Activated naive CD4-positive, alpha-beta T cell treated with Interleukin-2 at 50 U/mL for 16 hours (primary cell): ENCODE data around the gene ECI2.
"Not testable (repeated sequence)": the region's sequence is repeated elsewhere in the genome, so short reads cannot be mapped to it uniquely, and the experiment has no call there.

Experiments used
- DNase-seq: peaks from one replicate; pipeline ENCODE4 v3.0.0-alpha.2; 2020

ECI2 gene

DNA sequence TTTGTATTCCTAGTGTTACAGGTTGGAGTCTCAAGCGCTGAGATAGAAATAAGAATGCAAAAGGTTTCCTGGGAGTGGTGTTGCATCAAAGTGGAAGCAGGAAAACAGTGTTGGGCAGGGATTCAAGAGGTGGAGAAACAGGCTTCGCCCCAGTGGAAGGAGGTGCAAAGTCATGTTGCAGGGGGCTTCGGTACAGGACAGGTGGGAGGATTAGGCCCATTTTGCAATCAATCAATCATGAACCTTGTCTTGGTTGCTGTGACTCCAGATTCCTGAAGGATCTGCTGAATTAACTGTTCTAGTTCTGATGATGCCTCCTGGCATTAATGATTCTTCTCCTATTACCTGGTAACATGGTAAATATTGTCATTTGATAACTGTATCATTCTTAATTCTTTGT lies 34.1 kb downstream of the ECI2 start:
- no peak for DNase-seq

DNA sequence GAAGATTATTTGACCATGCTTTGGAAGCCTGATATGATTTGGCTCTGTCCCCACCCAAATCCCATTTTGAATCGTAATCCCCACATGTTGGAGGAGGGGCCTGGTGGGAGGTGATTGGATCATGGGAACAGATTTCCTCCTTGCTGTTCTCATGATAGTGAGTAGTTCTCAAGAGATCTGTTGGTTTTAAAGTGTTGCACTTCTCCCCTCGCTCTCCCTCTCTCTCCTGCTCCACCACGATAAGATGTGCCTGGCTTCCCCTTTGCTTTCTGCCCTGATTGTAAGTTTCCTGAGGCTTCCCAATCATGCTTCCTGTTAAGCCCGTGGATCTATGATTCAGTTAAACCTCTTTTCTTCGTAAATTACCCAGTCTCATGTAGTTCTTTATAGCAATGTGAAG lies 34.7 kb downstream of the ECI2 start:
- no peak for DNase-seq

DNA sequence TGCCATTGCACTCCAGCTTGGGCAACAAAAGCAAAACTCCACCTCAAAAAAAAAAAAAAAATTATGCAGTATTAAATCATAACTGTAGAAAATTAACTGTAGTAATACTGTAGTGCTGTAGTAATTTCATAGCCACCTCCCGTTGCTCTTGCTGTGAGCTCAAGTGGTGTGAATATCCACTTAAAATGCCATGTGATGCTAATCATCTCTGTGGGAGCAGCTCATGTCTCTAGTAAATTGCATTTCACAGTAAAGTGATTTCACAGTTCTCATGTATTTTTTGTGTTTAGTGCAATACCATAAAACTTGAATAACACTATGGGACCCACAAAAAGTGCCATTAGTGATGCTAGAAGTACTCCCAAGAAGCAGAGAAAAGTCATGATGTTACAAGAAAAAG lies 42.1 kb downstream of the ECI2 start:
- DNase-seq, result no peak

DNA sequence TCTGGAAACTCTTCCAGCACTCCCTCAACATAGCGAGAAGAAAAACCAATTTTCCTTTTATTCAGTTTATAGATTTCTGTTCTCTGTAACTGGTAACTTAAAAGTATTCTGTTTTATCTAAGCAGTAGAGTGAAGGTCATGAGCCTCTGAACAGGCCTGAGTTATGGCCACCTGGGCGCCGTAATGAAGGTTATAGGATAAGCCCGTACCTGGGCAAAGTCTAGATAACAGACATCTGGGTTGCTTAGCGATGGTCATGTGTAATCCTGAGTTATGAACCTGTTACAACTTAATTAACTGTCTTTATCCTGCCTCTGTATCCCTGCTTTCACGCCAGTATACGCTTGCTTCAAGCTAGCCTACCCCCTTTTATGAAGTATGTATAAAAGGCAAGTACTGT lies 43.4 kb downstream of the ECI2 start:
- no peak for DNase-seq

DNA sequence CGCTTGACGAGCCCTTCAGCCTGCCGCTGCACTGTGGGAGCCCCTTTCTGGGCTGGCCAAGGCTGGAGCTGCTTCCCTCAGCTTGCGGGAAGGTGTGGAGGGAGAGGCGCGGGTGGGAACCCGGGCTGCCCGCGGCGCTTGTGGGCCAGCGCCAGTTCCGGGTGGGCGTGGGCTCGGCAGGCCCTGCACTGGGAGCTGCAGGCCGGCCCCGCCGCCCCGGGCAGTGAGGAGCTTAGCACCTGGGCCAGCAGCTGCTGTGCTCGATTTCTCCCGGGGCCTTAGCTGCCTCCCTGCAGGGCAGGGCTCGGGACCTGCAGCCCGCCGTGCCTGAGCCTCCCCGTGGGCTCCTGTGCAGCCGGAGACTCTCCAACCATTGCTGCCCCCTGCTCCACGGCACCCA lies 45.3 kb downstream of the ECI2 start:
- DNase-seq, result not testable (repeated sequence)

DNA sequence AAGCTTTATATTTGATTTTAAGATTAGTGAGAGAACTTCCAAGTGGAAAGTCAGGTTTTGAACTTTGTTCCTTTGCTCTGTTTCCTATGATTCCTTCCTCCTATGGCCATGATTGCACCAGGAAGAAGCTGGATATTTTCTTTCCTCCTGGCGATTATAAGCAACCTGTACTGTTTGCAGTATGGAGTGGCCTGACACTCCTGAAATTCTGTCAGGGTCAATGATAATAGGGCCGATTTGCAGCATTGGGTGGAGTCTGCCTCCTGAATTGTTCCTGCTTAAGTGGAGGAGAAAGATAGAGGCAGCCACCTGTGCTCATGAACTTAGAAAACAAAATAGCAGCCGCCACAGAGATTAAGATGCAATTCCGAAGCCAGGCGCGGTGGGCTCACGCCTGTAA lies 46.7 kb downstream of the ECI2 start:
- no peak for DNase-seq

DNA sequence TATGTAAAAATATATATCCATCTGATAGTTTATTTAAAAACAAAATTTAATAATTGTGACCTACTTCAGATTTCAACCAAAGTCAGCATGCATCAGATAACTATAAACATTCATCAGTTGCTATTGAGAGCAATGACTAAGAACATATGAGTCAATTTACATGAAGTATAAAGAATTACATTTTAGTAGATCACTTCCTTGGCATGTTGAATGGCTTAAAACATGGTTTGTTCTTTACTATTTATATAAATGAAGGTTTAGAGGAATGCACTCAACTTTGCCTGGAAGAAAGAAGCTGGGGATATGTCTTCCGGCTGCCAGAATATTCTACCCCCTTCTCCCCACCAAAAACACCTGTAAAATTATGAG lies 50.1 kb downstream of the ECI2 start:
- DNase-seq, result no peak

DNA sequence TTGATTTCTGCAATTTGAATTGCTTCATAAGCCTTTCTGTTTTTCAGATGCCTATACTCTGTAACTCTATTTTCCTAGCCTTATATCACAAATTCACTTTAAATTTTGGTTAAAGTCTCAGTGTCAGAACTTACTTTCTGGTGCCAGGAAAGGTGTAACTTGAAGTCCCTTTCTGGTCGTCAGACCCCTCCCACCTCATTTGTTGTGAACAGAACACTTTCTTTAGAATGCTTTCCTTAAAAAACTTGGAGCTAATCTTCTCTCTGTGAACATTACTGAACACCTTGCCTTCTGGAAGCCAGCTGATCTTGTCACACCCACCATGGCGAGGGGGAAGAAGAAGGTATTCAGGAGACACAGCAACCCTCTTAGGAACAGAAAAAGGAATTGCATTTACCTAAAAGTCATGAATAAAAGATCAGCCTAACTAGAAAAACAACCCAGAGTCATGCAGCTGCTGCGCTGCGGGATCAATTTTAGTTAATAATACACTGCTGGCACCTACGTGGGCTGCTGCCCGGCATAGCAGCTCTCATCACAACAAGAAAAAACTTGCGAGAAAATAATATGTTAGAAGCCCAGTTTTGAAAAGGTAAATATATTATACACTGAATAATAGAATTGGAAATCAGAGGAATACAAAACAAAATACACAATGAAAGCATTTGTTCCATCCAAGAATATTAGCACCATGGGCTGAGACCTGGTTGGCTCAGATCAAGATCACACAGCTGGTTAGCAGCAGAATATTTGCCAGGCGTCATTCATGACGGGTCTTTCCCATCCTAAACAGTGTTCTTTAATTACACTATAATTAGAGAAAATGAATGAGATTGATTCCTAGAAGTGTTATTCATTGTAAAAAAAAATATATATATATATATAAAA lies 50.7 kb downstream of the ECI2 start:
- no peak for DNase-seq

DNA sequence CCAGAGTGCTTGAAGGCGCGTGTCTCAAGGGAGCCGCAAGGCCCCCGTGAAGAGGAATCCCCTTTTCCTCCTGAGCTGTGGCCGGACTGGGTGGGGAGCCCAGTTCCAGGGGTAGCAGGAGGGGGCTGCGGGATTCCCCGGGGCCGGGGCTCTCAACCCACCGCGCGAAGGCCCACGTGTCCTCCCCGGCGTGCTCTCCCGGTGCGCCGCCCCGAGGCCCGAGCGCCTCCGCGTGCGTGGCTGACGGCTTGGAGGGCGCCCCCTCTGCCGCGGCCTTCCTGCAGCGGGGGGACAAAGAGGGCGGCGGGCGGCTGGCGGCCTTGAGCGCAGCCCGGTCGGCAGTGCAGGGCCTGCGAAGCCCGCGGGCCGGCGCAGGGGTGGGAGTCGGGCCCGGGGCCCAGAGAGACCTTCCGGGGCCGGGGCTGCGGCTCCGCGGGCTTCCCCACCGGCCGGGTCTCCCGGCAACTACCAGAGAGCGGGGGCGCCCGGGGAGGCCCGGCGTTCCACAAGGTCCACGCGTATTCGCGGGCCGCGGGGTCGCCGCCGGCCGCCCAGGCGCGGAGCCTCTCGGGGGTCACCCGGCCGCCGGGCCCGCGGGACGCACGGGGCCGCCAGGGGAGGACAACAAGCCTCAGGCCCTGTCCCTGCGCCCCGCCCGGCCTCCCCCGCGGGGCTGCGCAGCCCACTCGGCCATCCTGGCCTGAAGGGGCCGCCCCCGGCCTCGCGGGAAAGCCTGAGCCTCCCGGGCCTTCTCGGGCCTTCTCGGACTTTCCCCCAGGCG lies 56.5 kb downstream of the ECI2 start, which contains the start of gene FAM217A:
Gene FAM217A, minus strand, starts transcription at position 447 of the 781 bp plus-strand sequence. CDS start 1,723 bp downstream, outside the sequence.
- DNase-seq, result no peak

DNA sequence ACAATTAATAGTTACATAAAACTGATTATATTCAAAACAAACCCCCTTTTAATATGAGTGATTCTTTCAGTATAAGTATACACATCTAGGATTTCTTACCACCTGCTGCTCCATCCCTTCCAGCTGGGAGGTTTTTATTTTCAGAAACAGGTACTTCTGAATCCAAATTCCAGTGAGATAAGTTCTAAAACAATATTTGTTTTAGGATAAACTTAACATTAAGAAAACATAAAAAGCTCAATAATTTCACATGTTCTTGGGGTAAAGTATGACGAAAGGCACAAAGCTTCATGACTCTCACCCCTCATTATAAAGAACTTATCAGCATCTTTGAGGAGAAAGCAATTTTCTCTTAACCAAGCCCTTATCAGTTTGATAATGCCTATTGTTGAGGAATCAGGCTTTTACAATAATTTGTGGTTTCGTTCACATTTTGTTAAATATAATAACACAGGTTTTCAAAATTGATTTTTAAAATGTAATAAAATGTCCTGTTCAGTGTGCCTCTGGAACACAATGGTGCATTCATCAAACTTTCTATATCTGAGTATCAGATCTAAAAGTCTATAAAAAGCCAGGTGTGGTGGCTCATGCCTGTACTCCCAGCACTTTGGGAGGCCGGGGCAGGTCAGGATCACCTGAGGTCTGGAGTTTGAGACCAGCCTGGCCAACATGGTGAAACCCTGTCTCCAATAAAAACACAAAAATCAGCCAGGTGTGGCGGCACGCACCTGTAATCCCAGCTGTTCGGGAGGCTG lies 60.7 kb downstream of the ECI2 start:
- no peak for DNase-seq

DNA sequence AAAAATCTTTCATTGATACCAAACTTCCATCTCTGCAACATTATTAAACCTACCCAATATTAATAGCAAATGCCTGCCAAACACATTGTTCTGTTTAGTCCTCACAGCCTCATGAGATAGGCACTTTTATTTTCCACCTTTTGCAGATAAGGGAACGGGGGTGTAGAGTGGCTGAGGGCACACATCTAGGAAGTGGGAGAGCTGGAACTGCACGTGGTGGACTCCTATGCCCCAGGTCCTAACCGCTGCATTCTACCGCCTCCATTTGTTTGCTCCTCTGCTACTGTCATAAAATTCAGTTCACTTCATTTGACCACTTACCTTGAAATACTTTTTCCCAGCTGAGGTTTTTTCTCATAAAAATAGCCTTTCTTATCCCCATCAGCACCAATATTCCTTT lies 64.0 kb downstream of the ECI2 start:
- DNase-seq, result no peak

DNA sequence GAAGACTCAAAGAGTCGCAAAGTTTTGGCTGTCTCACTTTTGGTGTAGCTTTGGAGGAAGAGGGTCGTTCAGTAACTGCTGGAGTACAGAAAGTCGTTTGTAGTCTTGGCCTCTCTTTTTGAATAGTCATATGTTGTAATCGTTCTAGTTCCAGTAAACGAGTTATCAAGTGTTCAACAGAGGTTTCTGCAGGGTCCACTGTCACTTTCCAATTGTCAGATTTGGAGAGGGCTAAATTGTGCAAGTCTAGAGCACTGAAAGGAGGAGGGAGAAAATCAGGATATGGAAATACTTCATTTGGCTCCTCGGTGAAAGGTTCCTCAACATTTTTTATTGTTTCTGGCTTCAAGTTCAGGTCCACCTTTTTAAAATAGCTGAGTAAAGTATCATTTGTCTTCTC lies 66.2 kb downstream of the ECI2 start:
- DNase-seq, result no peak

DNA sequence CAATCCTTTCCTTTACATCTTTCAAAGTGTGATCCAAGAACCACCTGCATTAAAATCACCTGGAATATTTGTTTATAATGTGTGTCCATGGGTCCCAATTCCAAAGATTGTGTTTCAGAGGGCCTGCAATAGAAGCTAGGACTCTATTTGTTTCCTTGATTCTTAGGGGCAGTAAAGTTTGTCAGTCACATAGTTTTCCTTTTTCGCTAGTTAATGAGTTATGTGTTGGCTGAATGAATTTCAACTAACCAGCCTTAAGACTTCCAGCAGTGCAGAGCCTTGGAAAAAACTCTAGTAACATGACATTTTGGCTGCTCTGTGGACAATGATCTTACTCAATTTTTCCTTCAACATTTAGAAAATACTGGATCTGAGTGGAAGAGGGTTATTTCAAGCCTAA lies 67.7 kb downstream of the ECI2 start:
- no peak for DNase-seq

DNA sequence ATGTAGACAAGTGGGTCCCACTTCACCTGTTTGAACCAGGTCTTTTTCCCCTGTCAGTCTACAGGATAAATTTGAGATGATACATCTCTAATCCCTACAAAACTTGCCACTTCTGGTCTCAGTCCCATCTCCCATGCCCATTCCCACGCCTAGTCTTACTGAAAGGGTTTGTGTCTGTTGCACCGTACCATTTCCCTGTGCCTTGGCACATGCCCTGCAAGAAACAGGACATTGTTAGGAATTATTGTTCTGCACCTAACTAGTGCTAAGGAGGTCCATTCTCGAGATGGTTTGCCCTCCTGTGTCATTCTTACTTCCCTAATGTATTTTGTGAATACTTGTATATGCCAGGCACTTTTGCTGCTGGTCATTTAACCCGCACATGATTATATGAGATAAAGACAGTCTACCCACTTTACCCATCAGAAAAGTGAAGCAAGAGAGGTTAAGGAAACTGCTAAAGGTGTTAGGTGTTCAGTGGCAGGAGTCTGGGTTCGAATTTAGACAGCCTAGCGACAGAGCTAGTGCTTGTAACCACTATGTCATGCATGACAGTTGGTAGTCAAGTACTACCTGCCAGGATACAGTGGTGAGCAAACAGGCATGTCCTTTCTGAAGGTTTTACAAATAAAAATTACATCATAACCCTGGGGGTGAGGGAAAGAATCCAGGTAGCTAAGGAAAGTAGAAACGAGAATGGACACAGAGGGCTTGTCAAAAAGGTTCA lies 69.2 kb downstream of the ECI2 start:
- DNase-seq, result no peak
